ENCODE measurements around the gene CNDP1. TPM values are rescaled to one million over a fixed set of nuclear protein-coding genes. Genes with fewer than 3 reads are reported as not detected.

CNDP1 gene
- polyA plus RNA-seq, 1 donor (not counting 4 experiments of a cell fraction or from before 2014, with no cell fraction given), result not detected

DNA sequence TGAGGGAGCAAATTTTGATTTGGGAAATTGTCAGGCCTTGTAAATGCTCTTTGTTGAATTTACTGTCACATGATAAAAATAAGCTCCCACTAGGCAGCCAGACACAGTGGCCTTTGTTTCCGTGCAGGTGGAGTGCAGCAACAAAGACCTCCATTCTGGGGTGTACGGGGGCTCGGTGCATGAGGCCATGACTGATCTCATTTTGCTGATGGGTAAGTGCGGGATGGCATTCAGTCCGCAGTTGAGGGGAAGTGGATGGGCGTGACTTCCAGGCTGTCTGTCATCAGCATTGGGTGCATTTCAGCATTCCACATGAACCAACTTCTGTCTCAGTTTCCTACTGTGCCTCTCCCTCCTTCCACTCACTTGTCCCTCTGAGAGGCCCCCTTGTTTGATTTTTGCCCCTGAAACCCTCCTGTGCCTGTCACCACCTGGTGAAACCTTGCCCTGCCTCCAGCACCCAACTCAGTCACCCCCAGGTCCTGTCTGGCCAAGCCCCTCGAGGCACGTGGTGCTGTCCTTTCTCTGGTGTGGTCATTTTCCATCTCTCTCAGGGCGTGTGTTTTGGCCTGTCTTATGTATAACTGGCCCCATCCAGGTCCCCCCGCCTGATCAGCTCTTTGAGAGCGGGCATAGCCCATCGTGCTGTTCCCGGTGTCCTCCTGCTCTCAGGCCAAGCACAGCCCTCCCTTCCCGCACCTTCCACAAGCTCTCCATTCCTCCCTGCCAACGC is 21.8 kb upstream of the CNDP1 start:
- H3K4me2 ChIP-seq (ENCODE audit: control insufficient read depth, extremely low read depth, insufficient read depth, low read depth, low read length), result no peak overlapping the region
- H3K4me3 ChIP-seq (ENCODE audit: control insufficient read depth in 2 of 3, extremely low read depth in 1 of 3, insufficient read depth in 2 of 3, low read depth in 1 of 3, low read length in 3 of 3), result no peak overlapping the region
- dilution Hi-C loops (cut with MboI; ENCODE audit: extremely low pct_ligation_motif_present, low sequenced_read_pairs), result no loop called here
- no peak for DNase-seq (ENCODE audit: low read depth, low spot score)
- H2AFZ ChIP-seq (ENCODE audit: control insufficient read depth, low read length), result no peak overlapping the region
- H3K9ac ChIP-seq (ENCODE audit: control insufficient read depth, extremely low read depth, insufficient read depth, low read length), result no peak overlapping the region
- no peaks in the 10 kb centered on the region for H3K27me3 ChIP-seq (ENCODE audit: control insufficient read depth, extremely low read depth, insufficient read depth, low read length)
- FAIRE-seq, result no peak
- H3K79me2 ChIP-seq (ENCODE audit: control insufficient read depth, insufficient read depth, low read length), result peaks cover 11% of the 10 kb centered on the region
- peaks cover 41 to 42% of the 10 kb centered on the region in 2 experiments for H3K36me3 ChIP-seq (ENCODE audit: control insufficient read depth in 2 of 2, extremely low read depth in 1 of 2, insufficient read depth in 2 of 2, low read length in 2 of 2)
- no peaks in the 10 kb centered on the region for H3K9me3 ChIP-seq (ENCODE audit: control insufficient read depth, low read depth, low read length)
- no peaks in the 10 kb centered on the region for H3K9me1 ChIP-seq (ENCODE audit: control insufficient read depth, extremely low read depth, insufficient read depth, low read length)
- no peaks in the 10 kb centered on the region for H4K20me1 ChIP-seq (ENCODE audit: control insufficient read depth, extremely low read depth, insufficient read depth, low read length)
- H3K27ac ChIP-seq (ENCODE audit: control insufficient read depth, insufficient read depth, low read length), result no peak overlapping the region
- H3K4me1 ChIP-seq (ENCODE audit: control insufficient read depth, extremely low read depth, insufficient read depth, low read length), result no peaks in the 10 kb centered on the region
- TF ChIP-seq, protein P1, sequence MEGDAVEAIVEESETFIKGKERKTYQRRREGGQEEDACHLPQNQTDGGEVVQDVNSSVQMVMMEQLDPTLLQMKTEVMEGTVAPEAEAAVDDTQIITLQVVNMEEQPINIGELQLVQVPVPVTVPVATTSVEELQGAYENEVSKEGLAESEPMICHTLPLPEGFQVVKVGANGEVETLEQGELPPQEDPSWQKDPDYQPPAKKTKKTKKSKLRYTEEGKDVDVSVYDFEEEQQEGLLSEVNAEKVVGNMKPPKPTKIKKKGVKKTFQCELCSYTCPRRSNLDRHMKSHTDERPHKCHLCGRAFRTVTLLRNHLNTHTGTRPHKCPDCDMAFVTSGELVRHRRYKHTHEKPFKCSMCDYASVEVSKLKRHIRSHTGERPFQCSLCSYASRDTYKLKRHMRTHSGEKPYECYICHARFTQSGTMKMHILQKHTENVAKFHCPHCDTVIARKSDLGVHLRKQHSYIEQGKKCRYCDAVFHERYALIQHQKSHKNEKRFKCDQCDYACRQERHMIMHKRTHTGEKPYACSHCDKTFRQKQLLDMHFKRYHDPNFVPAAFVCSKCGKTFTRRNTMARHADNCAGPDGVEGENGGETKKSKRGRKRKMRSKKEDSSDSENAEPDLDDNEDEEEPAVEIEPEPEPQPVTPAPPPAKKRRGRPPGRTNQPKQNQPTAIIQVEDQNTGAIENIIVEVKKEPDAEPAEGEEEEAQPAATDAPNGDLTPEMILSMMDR (optimal IDR thresholded peaks at IDR 0.05 in 1 of 3, IDR thresholded peaks at IDR 0.05 in 1 of 3, conservative IDR thresholded peaks at IDR 0.05 in 1 of 3; ENCODE audit: extremely low read depth in 1 of 3, insufficient read depth in 2 of 3, low read length in 3 of 3), result no peak
- no peak for TF ChIP-seq EZH2 (IDR thresholded peaks at IDR 0.05; ENCODE audit: low read length)

DNA sequence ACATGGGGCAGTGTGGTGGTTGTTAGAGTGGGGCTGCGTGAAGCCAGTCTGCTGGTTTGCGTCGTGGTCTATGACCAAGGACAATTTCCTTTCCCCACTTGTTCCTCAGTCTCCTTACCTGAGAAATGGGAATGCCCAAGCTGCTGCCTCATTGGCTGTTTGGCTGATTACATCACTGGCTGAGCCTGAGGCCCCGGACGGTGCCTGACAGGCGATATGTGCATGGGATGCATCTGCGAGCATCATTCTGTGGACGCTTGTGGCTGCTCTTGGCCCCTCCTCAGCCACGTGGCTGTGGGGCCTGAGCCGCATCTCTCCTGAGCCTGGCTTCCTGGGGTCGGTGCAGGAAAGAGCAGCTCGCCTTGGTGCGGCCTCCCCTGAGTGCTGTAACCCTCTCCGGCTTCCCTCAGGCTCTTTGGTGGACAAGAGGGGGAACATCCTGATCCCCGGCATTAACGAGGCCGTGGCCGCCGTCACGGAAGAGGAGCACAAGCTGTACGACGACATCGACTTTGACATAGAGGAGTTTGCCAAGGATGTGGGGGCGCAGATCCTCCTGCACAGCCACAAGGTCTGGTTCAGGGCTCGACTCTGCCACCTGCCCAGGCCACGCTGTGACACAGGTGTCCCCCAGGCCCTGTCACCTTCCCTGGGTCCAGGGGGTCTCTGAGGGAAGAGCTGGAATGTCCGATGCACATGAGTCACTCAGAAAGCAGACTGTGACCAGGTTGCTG is 21.0 kb upstream of the CNDP1 start:
- H2AFZ ChIP-seq (ENCODE audit: control insufficient read depth, low read length), result no peak overlapping the region
- H3K9me3 ChIP-seq (ENCODE audit: control insufficient read depth, low read depth, low read length), result no peaks in the 10 kb centered on the region
- H3K9me1 ChIP-seq (ENCODE audit: control insufficient read depth, extremely low read depth, insufficient read depth, low read length), result no peaks in the 10 kb centered on the region
- H3K27ac ChIP-seq (ENCODE audit: control insufficient read depth, insufficient read depth, low read length), result no peak overlapping the region
- H3K36me3 ChIP-seq (ENCODE audit: control insufficient read depth in 2 of 2, extremely low read depth in 1 of 2, insufficient read depth in 2 of 2, low read length in 2 of 2), result peaks cover 40 to 42% of the 10 kb centered on the region in 2 experiments
- H3K4me2 ChIP-seq (ENCODE audit: control insufficient read depth, extremely low read depth, insufficient read depth, low read depth, low read length), result no peak overlapping the region
- TF ChIP-seq EZH2 (IDR thresholded peaks at IDR 0.05; ENCODE audit: low read length), result no peak
- TF ChIP-seq, protein P1 (optimal IDR thresholded peaks at IDR 0.05 in 1 of 3, IDR thresholded peaks at IDR 0.05 in 1 of 3, conservative IDR thresholded peaks at IDR 0.05 in 1 of 3; ENCODE audit: extremely low read depth in 1 of 3, insufficient read depth in 2 of 3, low read length in 3 of 3), result no peak
- H3K4me3 ChIP-seq (ENCODE audit: control insufficient read depth in 2 of 3, extremely low read depth in 1 of 3, insufficient read depth in 2 of 3, low read depth in 1 of 3, low read length in 3 of 3), result no peak overlapping the region
- no peaks in the 10 kb centered on the region for H3K4me1 ChIP-seq (ENCODE audit: control insufficient read depth, extremely low read depth, insufficient read depth, low read length)
- FAIRE-seq, result no peak
- dilution Hi-C loops (cut with MboI; ENCODE audit: extremely low pct_ligation_motif_present, low sequenced_read_pairs), result no loop called here
- DNase-seq (ENCODE audit: low read depth, low spot score), result no peak
- H3K79me2 ChIP-seq (ENCODE audit: control insufficient read depth, insufficient read depth, low read length), result peaks cover 9% of the 10 kb centered on the region
- no peak overlapping the region for H3K9ac ChIP-seq (ENCODE audit: control insufficient read depth, extremely low read depth, insufficient read depth, low read length)
- H4K20me1 ChIP-seq (ENCODE audit: control insufficient read depth, extremely low read depth, insufficient read depth, low read length), result no peaks in the 10 kb centered on the region
- no peaks in the 10 kb centered on the region for H3K27me3 ChIP-seq (ENCODE audit: control insufficient read depth, extremely low read depth, insufficient read depth, low read length)
